ENCODE data around the gene DDA1. TPM values are rescaled to one million over a fixed set of nuclear protein-coding genes. Genes with fewer than 3 reads are reported as not detected.
A peak's percentile ranks its signal among the peaks of the same experiment; 100 is the strongest.

Gene DDA1
- total and polyA plus RNA-seq, 2 of the 13 experiments (the other 11 are each of a cell fraction or from before 2014, with no cell fraction given): 24.5 to 26.0 TPM

DNA sequence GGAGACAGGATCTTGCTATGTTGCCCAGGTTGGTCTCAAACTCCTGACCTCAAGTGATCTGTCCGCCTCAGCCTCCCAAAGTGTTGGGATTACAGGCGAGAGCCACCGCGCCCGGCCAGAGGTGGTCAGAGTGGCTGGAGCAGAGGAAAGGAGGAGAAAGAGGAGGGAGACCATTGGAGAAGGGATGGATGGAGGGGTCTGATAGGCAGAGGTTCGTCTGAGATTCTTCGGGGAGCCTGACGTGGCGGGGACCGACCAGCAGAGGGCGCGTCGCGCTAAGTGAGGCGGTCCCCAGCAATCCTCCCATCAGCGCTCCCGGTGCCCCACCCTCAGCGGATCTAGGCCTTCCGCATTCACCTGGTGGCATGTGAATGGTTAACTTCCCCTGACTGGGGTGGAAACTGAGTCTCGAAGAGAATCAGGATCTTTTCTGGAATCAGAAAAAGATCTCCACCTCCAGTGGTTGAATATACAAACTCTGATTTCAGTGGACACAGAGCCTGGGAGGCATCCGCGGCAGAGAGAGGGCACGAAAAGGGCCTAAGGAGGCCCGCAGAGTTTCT is 36.8 kb downstream of the DDA1 start (continued):
- TF ChIP-seq, protein P1, sequence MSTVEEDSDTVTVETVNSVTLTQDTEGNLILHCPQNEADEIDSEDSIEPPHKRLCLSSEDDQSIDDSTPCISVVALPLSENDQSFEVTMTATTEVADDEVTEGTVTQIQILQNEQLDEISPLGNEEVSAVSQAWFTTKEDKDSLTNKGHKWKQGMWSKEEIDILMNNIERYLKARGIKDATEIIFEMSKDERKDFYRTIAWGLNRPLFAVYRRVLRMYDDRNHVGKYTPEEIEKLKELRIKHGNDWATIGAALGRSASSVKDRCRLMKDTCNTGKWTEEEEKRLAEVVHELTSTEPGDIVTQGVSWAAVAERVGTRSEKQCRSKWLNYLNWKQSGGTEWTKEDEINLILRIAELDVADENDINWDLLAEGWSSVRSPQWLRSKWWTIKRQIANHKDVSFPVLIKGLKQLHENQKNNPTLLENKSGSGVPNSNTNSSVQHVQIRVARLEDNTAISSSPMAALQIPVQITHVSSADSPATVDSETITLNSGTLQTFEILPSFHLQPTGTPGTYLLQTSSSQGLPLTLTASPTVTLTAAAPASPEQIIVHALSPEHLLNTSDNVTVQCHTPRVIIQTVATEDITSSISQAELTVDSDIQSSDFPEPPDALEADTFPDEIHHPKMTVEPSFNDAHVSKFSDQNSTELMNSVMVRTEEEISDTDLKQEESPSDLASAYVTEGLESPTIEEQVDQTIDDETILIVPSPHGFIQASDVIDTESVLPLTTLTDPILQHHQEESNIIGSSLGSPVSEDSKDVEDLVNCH (CRISPR knock-in tag; IDR thresholded peaks at IDR 0.05): no peak
- TF ChIP-seq GFI1 (CRISPR knock-in tag; IDR thresholded peaks at IDR 0.05; ENCODE audit: borderline replicate concordance) (no peak), CHCHD3 (CRISPR knock-in tag; IDR thresholded peaks at IDR 0.05) (no peak), ATF1 (CRISPR knock-in tag; IDR thresholded peaks at IDR 0.05) (no peak), ZNF564 (CRISPR knock-in tag; IDR thresholded peaks at IDR 0.05) (no peak), ZBTB1 (CRISPR knock-in tag; IDR thresholded peaks at IDR 0.05; ENCODE audit: borderline replicate concordance) (no peak), ZFY (CRISPR knock-in tag; IDR thresholded peaks at IDR 0.05) (peak; percentile 55; the same call in 1 of the 2 replicates), ZMYM3 (CRISPR knock-in tag; IDR thresholded peaks at IDR 0.05) (no peak; the same call in 1 of the 2 replicates), NFKBIZ (CRISPR knock-in tag; IDR thresholded peaks at IDR 0.05) (0 out of 2 replicates have a peak, but pooled peaks have one; percentile 21), ZNF850 (CRISPR knock-in tag; conservative IDR thresholded peaks at IDR 0.05) (no peak), PAWR (CRISPR knock-in tag; IDR thresholded peaks at IDR 0.05; ENCODE audit: borderline replicate concordance) (no peak), TAF1 (CRISPR knock-in tag; IDR thresholded peaks at IDR 0.05) (no peak), CC2D1A (CRISPR knock-in tag; IDR thresholded peaks at IDR 0.05) (no peak), ZNF672 (CRISPR knock-in tag; IDR thresholded peaks at IDR 0.05) (no peak), SIX1 (CRISPR knock-in tag; IDR thresholded peaks at IDR 0.05; ENCODE audit: borderline replicate concordance) (no peak)
- TF ChIP-seq, protein P2, sequence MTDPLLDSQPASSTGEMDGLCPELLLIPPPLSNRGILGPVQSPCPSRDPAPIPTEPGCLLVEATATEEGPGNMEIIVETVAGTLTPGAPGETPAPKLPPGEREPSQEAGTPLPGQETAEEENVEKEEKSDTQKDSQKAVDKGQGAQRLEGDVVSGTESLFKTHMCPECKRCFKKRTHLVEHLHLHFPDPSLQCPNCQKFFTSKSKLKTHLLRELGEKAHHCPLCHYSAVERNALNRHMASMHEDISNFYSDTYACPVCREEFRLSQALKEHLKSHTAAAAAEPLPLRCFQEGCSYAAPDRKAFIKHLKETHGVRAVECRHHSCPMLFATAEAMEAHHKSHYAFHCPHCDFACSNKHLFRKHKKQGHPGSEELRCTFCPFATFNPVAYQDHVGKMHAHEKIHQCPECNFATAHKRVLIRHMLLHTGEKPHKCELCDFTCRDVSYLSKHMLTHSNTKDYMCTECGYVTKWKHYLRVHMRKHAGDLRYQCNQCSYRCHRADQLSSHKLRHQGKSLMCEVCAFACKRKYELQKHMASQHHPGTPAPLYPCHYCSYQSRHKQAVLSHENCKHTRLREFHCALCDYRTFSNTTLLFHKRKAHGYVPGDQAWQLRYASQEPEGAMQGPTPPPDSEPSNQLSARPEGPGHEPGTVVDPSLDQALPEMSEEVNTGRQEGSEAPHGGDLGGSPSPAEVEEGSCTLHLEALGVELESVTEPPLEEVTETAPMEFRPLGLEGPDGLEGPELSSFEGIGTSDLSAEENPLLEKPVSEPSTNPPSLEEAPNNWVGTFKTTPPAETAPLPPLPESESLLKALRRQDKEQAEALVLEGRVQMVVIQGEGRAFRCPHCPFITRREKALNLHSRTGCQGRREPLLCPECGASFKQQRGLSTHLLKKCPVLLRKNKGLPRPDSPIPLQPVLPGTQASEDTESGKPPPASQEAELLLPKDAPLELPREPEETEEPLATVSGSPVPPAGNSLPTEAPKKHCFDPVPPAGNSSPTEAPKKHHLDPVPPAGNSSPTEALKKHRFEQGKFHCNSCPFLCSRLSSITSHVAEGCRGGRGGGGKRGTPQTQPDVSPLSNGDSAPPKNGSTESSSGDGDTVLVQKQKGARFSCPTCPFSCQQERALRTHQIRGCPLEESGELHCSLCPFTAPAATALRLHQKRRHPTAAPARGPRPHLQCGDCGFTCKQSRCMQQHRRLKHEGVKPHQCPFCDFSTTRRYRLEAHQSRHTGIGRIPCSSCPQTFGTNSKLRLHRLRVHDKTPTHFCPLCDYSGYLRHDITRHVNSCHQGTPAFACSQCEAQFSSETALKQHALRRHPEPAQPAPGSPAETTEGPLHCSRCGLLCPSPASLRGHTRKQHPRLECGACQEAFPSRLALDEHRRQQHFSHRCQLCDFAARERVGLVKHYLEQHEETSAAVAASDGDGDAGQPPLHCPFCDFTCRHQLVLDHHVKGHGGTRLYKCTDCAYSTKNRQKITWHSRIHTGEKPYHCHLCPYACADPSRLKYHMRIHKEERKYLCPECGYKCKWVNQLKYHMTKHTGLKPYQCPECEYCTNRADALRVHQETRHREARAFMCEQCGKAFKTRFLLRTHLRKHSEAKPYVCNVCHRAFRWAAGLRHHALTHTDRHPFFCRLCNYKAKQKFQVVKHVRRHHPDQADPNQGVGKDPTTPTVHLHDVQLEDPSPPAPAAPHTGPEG (CRISPR knock-in tag; IDR thresholded peaks at IDR 0.05): 0 out of 2 replicates have a peak, but pooled peaks have one; percentile 57
- TF ChIP-seq, protein P3, sequence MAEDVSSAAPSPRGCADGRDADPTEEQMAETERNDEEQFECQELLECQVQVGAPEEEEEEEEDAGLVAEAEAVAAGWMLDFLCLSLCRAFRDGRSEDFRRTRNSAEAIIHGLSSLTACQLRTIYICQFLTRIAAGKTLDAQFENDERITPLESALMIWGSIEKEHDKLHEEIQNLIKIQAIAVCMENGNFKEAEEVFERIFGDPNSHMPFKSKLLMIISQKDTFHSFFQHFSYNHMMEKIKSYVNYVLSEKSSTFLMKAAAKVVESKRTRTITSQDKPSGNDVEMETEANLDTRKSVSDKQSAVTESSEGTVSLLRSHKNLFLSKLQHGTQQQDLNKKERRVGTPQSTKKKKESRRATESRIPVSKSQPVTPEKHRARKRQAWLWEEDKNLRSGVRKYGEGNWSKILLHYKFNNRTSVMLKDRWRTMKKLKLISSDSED (CRISPR knock-in tag; IDR thresholded peaks at IDR 0.05): no peak
- TF ChIP-seq, protein P4, sequence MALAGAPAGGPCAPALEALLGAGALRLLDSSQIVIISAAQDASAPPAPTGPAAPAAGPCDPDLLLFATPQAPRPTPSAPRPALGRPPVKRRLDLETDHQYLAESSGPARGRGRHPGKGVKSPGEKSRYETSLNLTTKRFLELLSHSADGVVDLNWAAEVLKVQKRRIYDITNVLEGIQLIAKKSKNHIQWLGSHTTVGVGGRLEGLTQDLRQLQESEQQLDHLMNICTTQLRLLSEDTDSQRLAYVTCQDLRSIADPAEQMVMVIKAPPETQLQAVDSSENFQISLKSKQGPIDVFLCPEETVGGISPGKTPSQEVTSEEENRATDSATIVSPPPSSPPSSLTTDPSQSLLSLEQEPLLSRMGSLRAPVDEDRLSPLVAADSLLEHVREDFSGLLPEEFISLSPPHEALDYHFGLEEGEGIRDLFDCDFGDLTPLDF (CRISPR knock-in tag; IDR thresholded peaks at IDR 0.05): no peak
- TF ChIP-seq, protein P5, sequence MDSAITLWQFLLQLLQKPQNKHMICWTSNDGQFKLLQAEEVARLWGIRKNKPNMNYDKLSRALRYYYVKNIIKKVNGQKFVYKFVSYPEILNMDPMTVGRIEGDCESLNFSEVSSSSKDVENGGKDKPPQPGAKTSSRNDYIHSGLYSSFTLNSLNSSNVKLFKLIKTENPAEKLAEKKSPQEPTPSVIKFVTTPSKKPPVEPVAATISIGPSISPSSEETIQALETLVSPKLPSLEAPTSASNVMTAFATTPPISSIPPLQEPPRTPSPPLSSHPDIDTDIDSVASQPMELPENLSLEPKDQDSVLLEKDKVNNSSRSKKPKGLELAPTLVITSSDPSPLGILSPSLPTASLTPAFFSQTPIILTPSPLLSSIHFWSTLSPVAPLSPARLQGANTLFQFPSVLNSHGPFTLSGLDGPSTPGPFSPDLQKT (CRISPR knock-in tag; IDR thresholded peaks at IDR 0.05; ENCODE audit: borderline replicate concordance): no peak
